A204.1 (cell line): ENCODE measurements around the gene B3GALT6.
A peak's percentile ranks its signal among the peaks of the same experiment; 100 is the strongest.

Experiments
- FAIRE-seq: peaks from 2 replicates; lab custom pipeline; 2012; peaks lifted over from hg19 to GRCh38; lab: Jason Lieb, UNC

B3GALT6 gene

DNA sequence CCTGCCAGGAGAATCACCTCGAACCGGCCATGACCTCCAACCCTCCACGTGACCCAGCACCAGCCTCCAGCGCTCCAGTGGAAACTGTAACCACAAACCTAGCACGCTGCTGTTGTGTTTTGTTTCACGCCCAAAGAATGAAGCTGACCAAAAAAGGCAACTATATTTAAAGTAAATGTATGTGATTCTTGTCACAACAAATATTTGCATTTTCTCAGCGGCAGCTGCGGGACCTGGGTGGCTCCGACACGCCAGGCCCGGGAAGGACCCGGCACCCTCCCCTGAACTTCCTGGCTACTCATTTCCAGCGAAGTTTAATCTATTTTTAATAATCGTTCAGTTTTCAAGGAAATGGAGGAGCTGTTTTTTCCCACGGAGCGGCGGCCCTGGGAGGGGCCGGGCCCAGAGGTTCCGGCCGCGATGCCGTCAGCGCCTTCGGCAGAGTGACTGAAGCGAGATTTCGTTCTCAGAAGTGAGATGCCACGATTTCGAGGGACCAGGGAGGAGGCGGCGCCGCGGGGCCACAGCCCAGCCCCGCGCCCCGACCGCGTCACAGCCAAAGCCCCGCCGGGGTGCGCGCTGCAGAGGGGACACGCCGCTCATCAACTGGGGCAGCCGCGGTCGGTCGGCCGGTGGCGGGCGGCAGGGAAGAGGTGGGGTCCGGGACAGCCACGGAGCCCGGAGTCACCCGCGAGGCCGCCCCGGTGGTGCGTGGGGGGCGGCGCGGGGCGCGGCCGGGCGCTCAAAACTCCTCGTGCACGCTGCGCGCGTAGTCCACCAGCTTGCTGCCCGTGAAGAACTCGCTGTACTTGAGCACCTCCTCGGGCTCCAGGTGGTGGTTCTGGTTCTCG, 15.0 kb upstream of the B3GALT6 start:
- FAIRE-seq: no peak

DNA sequence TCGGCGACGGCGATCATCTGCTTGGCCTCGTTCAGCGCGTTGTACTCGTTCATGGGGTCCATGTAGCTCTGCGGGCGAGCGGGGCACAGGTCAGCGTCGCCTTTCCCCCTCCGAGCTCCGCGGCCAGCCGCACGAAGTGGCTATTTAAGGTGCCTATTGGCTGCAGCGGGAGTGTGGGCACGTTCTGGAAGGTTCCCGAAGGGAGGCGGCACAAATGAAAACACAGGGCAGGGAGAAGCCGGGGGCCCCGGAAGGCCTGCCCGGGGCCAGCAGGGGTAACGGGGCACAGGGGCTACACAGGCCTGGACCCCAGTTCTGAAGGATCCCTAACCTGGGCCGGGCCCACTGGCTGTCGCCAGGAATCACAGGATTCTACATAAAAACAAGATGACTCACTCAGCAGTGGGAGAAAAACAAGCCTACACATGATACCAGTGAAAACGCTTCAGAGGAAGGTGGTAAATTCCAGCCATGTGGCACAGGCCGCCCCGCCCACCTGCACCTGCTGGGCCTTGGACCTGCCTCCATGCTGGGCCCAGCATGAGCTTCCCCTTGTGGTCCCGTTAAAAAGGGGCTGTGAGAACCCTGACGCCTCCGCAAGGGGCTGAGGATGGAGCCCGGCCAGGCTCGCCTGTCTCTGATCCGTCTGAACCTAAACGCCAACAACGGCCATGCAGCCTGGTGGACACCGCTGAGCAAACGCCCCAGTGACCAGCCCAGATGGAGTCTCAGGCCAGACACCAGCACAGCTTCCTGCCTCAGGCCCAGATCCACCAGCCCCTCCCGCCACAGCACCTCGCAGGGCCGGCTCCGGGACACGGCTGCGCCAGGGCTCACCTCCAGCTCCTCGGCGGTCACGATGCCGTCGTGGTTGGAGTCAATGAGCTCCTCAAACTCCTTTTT, 14.2 kb upstream of the B3GALT6 start:
- FAIRE-seq: no peak

- no peak for FAIRE-seq
Measured at GRCh38 chr1:1218524-1219200, 13.4 kb upstream of the B3GALT6 start.

DNA sequence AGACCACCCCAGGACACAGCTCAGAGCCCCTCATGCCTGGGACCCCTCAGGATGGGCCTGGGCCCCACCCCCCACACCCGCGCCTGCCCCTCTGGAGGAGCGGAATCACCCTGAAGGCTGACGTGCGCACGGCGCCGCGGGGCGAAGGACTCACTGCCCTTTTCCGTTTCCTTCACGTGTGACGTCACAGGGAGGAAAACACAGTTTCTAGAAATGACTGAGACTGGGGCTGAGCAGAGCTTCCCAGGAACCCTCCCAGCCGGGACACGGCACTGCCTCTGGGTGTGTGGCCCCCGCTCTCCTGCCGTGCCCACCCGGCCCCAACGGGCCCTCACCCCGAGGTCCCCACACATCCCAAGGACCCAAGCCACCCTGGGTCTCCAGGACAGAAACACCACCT, 12.7 kb upstream of the B3GALT6 start:
- FAIRE-seq: no peak

- no peak for FAIRE-seq
Measured at GRCh38 chr1:1220197-1220596, 11.8 kb upstream of the B3GALT6 start.

DNA sequence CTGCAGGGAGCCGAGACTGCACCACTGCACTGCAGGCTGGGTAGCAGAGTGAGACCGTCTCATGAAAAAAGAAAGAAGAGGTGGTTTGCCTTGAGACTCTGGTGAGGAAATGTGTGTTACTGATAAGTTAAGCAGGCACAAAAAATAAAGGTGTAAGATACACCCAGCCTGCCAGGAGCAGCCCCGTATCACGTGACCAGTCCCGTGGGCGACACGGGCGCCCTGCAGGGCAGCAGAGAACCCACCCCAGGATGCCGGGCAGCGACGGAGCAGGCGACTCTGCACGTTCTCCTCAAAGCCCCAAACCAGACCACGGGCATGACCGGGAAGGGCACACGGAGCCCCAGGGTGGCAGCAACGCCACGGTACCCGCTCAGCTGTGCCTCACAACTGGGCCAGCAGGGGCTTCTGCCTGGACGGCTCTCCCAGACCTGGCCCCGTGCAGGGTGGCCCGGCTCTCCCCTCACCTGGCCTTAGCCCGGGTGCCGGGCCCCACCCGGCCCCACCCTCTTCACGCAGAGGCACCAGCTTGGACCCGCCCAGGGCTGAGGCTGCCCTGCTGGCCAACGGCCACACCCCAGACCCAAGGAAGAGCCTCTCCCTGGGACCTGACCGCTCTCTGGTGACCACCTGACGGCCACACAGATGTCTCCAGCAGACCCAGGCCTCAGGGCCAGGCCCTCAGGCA, 10.0 kb upstream of the B3GALT6 start:
- FAIRE-seq: no peak

GRCh38 chr1:1222575-1223225, 9.3 kb upstream of the B3GALT6 start:
- FAIRE-seq: no peak

DNA sequence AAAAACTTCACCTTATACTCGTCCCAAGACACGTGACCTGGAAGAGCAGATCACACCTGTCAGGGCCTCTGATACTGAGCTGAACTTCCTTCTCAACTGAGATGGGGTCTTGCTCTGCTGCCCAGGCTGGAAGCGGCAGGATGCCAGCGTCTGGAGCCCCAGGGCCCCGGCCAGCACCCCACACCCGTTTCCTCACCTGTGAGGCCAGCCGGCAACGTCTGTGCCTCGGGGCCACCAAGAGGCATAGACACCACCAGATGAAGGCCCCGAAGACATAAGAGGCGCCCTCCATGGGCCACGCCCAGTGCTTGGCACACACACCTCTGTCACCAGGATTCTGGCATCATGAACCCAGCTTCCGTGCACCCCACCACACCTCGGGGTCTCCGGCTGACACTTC, 8.7 kb upstream of the B3GALT6 start:
- no peak for FAIRE-seq

DNA sequence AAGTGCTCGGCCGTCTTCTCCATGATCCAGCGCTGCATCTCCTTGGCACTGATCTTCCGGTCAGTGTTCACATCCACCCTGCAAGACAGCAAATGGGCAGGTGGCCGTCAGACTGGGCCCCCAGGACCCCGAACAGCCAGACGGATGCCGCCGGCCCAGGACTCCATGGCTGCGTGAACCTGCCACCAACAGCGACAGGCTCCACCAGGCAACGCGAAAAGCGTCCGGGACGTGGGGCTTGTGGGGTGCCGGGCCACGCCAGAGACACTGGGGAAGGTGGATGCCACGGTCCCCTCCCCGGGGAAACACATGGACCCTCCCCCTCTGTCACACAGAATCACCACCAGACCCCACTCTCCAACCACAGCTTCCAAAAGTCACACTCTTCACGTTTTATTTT, 8.1 kb upstream of the B3GALT6 start:
- no peak for FAIRE-seq

GRCh38 chr1:1225238-1225845, 6.7 kb upstream of the B3GALT6 start:
- FAIRE-seq: no peak

DNA sequence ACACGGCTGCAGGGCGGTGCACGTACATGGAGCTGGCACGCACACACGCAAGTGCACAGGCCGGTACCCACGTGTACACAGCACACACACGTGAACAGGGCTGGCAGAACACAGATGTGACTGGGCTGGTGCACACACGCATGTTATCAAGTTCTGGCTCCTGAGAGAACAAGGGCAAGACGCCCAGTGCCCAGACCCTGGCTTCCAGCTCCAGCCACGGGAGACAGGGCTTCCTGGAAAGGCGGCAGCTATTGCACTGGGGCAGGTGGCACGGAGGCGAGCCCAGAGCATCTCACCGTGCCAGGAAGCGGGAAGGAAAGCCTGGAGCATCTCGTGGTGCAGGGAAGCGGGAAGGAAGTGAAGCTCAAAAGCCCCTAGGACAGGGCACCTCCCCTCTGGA, 6.1 kb upstream of the B3GALT6 start:
- no peak for FAIRE-seq

GRCh38 chr1:1226566-1227362, 5.3 kb upstream of the B3GALT6 start:
- no peak for FAIRE-seq

GRCh38 chr1:1227386-1227785, 4.7 kb upstream of the B3GALT6 start:
- no peak for FAIRE-seq

DNA sequence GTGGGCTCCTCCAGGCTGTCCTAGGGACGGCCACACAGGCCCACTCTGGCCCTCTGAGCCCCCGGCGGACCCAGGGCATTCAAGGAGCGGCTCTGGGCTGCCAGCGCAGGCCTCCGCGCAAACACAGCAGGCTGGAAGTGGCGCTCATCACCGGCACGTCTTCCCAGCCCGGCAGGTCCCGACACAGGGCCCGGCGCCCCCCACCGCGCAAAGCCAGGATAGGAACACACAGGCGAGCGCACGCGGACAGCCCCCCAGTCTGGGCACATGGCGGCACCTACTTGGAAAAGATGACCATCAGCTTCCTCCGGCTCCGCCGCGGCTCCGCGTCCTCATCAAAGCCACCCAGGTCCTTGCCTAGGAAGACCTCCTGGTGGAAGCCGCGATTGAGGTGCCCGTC, 3.9 kb upstream of the B3GALT6 start:
- no peak for FAIRE-seq

DNA sequence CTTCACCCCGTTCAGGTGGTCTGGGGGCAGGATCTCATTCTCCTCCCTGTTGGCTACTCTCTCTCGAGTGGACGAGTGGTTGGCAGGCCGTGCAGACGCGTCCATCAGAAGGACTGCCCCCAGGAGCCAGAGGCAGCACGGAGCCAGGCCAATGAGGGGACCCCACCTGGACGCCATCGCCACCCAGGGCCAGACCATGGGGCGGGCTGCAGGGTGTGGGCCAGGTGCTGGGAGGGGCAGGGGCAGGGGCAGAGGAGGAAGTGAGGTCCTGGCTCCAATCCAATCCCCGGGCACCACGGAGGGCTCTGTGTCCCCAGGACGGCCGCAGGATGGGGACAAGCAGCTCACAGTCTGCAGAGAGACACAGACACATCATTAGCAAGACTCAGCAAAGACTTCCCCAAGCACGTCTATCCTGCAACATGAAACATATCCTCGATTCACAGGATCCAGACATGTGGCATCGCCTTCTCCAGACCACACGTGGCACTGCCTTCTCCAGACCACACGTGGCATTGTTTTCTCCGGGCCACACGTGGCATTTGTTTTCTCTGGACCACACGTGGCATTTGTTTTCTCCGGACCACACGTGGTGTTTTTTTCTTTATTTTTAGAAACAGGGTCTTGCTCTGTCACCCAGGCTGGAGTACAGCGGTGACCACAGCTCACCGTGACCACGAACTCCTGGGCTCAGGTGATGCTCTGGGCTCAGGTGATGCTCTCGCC, 3.3 kb upstream of the B3GALT6 start:
- no peak for FAIRE-seq

DNA sequence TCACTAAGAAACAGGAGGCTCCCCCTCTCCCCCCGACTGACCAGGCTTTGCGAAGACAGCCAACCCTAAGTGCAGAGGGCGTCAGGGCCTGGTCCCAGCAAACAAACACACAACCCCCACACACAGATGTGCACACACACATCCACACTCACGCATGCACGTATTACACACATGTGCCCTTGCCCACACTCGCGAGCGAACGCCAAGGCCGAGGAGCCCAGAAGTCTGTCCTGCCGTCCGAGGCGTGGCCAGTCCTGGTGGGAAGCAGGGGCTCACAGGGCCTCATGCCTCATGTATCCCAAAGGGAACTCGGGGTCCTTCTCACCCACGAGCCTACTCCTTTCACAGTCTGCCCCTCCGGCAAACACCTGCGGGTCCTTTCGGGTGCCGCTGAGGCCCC, 2.3 kb upstream of the B3GALT6 start:
- no peak for FAIRE-seq

- FAIRE-seq: peak; percentile 48
Measured at GRCh38 chr1:1230656-1231399, 1.2 kb upstream of the B3GALT6 start.

GRCh38 chr1:1231400-1232207, 433 bp upstream of the B3GALT6 start, which contains the start of gene SDF4:
Gene SDF4 (minus strand): TSS chr1:1232001. CDS start chr1:1228772, 3,229 bp downstream.
- no peak for FAIRE-seq
